OCI-LY1 (cell line): ENCODE measurements around the gene ACAP3.

Experiments used
- CTCF ChIP-seq: fragments of 200-600 bp; sonication (generic), shearing (Covaris generic); IDR thresholded peaks from 2 replicates; pipeline ENCODE4 v1.5.1; 2017; ENCODE audit warnings: mild to moderate bottlenecking, antibody characterized with exemption, low read length, moderate library complexity, mixed read lengths
- EZH2 ChIP-seq: fragments of 200-600 bp; sonication (generic), shearing (Covaris generic); IDR thresholded peaks from 2 replicates; pipeline ENCODE4 v1.8.0; 2017; ENCODE audit warnings: borderline replicate concordance, mixed run types, mild to moderate bottlenecking, antibody characterized with exemption, low read length, moderate library complexity, mixed read lengths

- TF ChIP-seq CTCF = no peak
- no peak for TF ChIP-seq EZH2
These were observed 31.9 kb downstream of the ACAP3 start for GRCh38 chr1:1275836-1276235.
